NCI-H1417 (cell line): ENCODE results near the gene TCF12.

ENCODE experiments used
- DNase-seq, 3 experiments: peaks; one replicate each; lab custom pipeline; 2025; lab: John Stamatoyannopoulos, UW

TCF12 gene

GRCh38 chr15:57253082-57253481, 334.6 kb downstream of the TCF12 start:
- DNase-seq, result no peak

- DNase-seq, result no peak
These were observed 335.1 kb downstream of the TCF12 start for GRCh38 chr15:57253500-57253899.

- no peak for DNase-seq
These were observed 337.4 kb downstream of the TCF12 start for GRCh38 chr15:57255751-57256341.

- DNase-seq, result peak in 1 of 3 experiments; percentile 27
These were observed 338.5 kb downstream of the TCF12 start for GRCh38 chr15:57256939-57257338.

GRCh38 chr15:57259568-57260040, 341.2 kb downstream of the TCF12 start:
- DNase-seq, result peak; percentile 92 to 99 (median 93)

- DNase-seq, result peak in 1 of 3 experiments; percentile 57
These were observed 345.1 kb downstream of the TCF12 start for GRCh38 chr15:57263520-57263919.

GRCh38 chr15:57272771-57273357, 354.4 kb downstream of the TCF12 start:
- DNase-seq, result peak in 1 of 3 experiments; percentile 34

- DNase-seq, result peak in 2 of 3 experiments; percentile 55
These were observed 355.0 kb downstream of the TCF12 start for GRCh38 chr15:57273402-57273801.

GRCh38 chr15:57278439-57278838, 360.0 kb downstream of the TCF12 start:
- DNase-seq, result no peak

GRCh38 chr15:57280464-57280863, 362.0 kb downstream of the TCF12 start:
- no peak for DNase-seq

- DNase-seq, result peak in 2 of 3 experiments; percentile 72 to 89
These were observed 362.9 kb downstream of the TCF12 start for GRCh38 chr15:57281321-57281720.

GRCh38 chr15:57282686-57283085, 364.2 kb downstream of the TCF12 start:
- DNase-seq, result no peak

GRCh38 chr15:57283774-57284503, 365.5 kb downstream of the TCF12 start:
- no peak for DNase-seq

- DNase-seq, result no peak
These were observed 366.1 kb downstream of the TCF12 start for GRCh38 chr15:57284535-57284934.

- DNase-seq, result no peak
These were observed 366.9 kb downstream of the TCF12 start for GRCh38 chr15:57285386-57285785.

- no peak for DNase-seq
These were observed 368.1 kb downstream of the TCF12 start for GRCh38 chr15:57286446-57287122.

GRCh38 chr15:57287123-57287521, 368.7 kb downstream of the TCF12 start:
- peak in 1 of 3 experiments; percentile 52 for DNase-seq

- no peak for DNase-seq
These were observed 370.6 kb downstream of the TCF12 start for GRCh38 chr15:57288926-57289580.

- no peak for DNase-seq
These were observed 371.7 kb downstream of the TCF12 start for GRCh38 chr15:57290187-57290586.

GRCh38 chr15:57290826-57291225, 372.4 kb downstream of the TCF12 start:
- no peak for DNase-seq

GRCh38 chr15:57296473-57297162, 378.2 kb downstream of the TCF12 start:
- no peak for DNase-seq
